Mucosa of rectum (tissue), 2 donors: Measurements from ENCODE around the gene BCL2A1.
A peak's percentile ranks its signal among the peaks of the same experiment; 100 is the strongest.

Experiments used
- H3K27ac ChIP-seq, 2 donors: one replicate each; pipeline ENCODE4 v1.7.0; 2013; ENCODE audit warnings: inconsistent platforms in 2 of 2, low read depth in 2 of 2, low read length in 2 of 2
- H3K27me3 ChIP-seq, 2 donors: one replicate each; pipeline ENCODE4 v1.7.0; 2013; ENCODE audit warnings: low read length in 2 of 2; ENCODE audit not compliant: control insufficient read depth in 2 of 2, insufficient read depth in 2 of 2
- H3K36me3 ChIP-seq, 2 donors: one replicate each; pipeline ENCODE4 v1.7.0; 2013; ENCODE audit warnings: low read length in 2 of 2; ENCODE audit not compliant: control insufficient read depth in 2 of 2, insufficient read depth in 2 of 2
- H3K4me1 ChIP-seq, 2 donors: one replicate each; pipeline ENCODE4 v1.7.0; 2013; ENCODE audit warnings: low read length in 2 of 2, mild to moderate bottlenecking in 1 of 2; ENCODE audit not compliant: control insufficient read depth in 2 of 2, insufficient read depth in 2 of 2
- H3K4me3 ChIP-seq, 2 donors: one replicate each; pipeline ENCODE4 v1.7.0; 2013; ENCODE audit warnings: low read length in 2 of 2
- H3K9ac ChIP-seq, 2 donors: one replicate each; pipeline ENCODE4 v1.7.0; 2013; ENCODE audit warnings: low read length in 2 of 2, low read depth in 1 of 2, mild to moderate bottlenecking in 1 of 2
- H3K9me3 ChIP-seq, 2 donors: one replicate each; pipeline ENCODE4 v1.7.0; 2013; ENCODE audit warnings: low read length in 2 of 2; ENCODE audit not compliant: control insufficient read depth in 2 of 2
- donor health status: healthy.
- donor health status: Normal muscosa, but diverticular disease.

Gene BCL2A1

DNA sequence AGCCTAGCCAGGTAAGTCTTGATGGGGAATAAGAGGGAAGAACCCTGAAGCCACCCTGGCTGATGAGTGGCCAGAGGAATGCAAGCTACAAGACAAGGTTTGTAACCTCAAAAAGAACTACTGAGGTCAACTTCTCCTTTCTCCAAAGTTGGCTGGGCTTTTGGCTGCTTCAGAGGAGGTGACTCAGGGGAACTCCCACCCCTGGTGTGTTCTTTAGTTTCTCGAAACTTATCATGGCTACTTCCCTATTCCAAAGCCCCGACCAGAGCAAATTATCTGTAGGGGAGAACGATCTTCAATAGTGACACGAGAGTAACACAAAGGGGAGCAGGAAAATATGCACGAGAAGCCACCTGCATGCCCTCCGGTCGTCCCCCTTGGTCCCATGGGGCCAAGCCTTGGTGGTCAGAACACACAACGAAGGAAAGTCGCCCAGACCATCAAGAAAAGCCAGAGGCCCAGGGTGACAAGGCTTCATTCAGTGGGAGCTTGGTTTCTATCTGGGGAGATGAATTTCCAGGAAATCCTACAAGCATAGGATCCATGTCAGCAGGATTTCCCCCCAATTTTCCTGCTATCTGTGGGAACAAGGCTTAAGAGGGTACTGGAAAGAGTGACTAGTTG, 6.5 kb upstream of the BCL2A1 start:
- Histone ChIP-seq H3K4me3 (no peak overlapping the region), H3K4me1 (peaks cover 2 to 6% of the 10 kb centered on the region in 2 donors)

DNA sequence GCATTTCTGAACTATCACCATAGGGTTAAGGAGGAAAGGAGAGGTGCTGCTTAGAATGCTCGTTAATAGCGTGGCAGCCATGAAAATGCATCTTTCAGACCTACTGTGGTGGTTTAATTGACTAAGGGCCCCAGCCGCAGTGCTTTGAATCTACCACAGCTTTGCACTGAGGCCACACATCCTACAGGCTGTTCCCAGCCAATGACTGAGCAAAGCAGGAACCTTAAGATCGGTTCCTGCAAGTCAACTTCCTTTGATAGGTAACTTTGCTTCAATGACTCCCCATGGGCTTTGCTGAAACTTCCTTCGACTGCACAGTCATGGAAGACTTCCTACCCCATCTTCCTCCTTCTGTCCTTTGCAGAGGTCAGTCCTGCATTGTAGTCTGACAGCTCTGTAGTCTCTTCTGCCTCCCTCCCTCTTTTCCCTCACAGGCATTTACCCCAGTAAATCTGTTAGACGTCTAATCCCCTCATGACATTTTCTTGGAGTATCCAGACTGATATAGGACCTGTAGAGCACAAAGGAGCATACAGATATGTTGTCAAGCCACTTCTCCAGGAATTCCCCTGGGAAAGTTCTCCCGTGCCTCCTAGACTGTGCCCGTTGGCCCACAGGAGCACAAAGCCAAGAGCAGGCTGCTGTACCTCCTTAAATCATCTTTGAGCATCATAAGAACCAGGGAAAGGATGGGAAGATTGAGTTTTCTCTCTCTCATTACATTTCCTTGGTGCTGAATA, 2.6 kb upstream of the BCL2A1 start:
- Histone ChIP-seq H3K27ac (no peak overlapping the region), H3K27me3 (no peaks in the 10 kb centered on the region), H3K36me3 (no peaks in the 10 kb centered on the region), H3K9ac (no peak overlapping the region), H3K9me3 (no peaks in the 10 kb centered on the region), H3K4me1 (peaks cover 0 to 7% of the 10 kb centered on the region in 2 donors), H3K4me3 (no peak overlapping the region)

More for the DNA sequence above, 6.5 kb upstream of the BCL2A1 start:
- Histone ChIP-seq H3K9me3 (no peaks in the 10 kb centered on the region), H3K36me3 (no peaks in the 10 kb centered on the region), H3K9ac (no peak overlapping the region), H3K27me3 (no peaks in the 10 kb centered on the region), H3K27ac (no peak overlapping the region)

DNA sequence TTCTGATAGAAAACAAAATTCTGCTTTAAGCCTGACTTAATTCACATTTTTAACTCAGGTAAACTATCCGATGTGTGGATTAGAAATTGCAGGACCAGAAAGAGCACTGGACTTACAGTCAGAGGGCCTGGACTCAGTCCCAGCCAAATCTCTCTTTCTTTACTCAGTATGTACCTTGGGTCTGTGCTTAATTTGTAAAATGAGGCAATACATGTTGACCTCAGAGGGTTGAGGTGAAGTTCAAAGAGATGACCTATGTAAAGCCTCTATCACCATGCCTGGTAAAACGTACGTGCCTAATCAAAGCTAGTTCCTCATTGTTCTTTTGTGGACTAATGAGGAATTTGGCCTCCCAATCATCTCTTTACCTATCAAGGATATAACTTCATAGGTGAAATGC, 1.9 kb upstream of the BCL2A1 start:
- no peaks in the 10 kb centered on the region for H3K27me3 ChIP-seq
- H3K4me3 ChIP-seq = no peak overlapping the region
- no peaks in the 10 kb centered on the region for H3K9me3 ChIP-seq
- no peak overlapping the region for H3K9ac ChIP-seq
- peaks cover 0 to 2% of the 10 kb centered on the region in 2 donors for H3K4me1 ChIP-seq
- H3K27ac ChIP-seq = no peak overlapping the region
- no peaks in the 10 kb centered on the region for H3K36me3 ChIP-seq

DNA sequence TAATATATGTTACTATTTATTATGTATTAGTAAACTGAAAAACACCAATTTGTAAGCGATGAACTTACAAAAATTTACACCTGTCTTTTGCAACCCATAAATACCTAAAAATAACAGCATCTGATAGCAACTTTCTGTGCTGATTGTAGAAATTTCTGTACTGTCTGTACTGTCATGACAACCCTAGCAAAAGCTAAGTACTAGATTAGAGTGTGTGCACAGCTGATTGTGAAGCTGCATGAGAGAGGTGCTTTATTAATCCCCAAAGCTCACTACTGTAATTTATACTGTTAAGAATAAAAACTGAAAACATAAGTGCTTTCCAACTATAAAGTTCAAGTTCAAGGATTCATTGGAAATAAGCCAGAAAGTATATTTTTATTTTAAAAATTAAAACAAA, 815 bp downstream of the BCL2A1 start:
- Histone ChIP-seq H3K4me1 (peaks cover 0 to 2% of the 10 kb centered on the region in 2 donors), H3K9ac (peak overlapping the region in 1 of 2 donors; percentile 28), H3K27me3 (no peaks in the 10 kb centered on the region), H3K4me3 (peak overlapping the region in 1 of 2 donors; percentile 62), H3K36me3 (no peaks in the 10 kb centered on the region), H3K9me3 (no peaks in the 10 kb centered on the region), H3K27ac (no peak overlapping the region)

DNA sequence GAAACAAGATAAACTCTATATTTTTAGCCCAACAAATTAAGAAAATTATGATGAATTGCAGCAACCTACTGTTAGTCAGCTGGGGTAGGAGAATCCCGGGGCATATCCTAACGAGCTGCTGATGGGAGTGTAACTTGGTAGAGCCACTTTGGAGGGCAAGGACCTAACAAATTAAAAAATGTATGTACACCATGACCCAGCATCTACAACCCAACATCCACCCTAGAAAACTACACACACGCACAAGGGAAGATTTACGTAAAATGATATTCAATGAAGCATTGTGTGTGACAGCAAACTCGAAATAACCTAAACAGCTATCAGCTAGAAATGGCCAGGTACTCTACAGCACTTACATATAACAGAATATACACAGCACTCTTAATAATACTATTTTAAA, 1.9 kb downstream of the BCL2A1 start:
- H3K9ac ChIP-seq = peak overlapping the region in 1 of 2 donors; percentile 1
- H3K27ac ChIP-seq = no peak overlapping the region
- H3K4me3 ChIP-seq = peak overlapping the region in 1 of 2 donors; percentile 48
- no peaks in the 10 kb centered on the region for H3K9me3 ChIP-seq
- H3K27me3 ChIP-seq = no peaks in the 10 kb centered on the region
- H3K4me1 ChIP-seq = peaks cover 0 to 2% of the 10 kb centered on the region in 2 donors
- no peaks in the 10 kb centered on the region for H3K36me3 ChIP-seq

DNA sequence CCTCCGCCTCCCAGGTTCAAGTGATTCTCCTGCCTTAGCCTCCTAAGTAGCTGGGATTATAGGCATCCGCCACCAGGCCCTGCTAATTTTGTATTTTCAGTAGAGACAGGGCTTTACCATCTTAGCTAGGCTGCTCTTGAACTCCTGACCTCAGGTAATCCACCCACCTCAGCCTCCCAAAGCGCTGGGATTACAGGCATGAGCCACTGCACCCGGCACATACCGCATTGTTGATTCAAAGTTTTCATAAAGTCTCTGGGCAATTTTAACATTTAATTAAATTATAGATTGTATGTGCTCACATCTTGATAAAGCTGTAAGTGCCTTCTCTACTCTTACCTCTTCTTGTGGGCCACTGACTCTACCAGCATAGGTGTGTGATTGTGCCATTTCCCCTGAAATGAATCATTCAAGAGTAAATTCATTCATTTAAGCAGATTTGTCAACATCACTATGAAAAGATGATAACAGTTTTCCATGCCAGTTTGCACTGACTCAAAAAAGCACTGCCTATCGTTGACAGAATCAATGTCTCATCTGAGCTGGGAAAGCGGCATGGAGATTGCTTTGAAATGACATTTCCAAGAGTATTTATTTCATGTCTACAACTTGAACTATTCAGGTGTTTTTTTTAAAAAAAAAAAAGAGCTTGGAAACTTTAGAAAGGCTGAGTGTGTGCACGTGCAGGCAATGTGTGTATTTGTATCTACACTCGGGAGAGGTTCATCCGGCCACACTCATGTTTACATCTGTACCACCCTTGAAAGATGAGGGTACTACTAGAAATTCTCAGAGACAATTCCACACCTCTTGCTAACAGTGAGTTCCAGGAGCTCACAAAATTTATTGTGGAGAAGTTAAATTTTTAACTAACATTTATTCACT, 3.5 kb downstream of the BCL2A1 start:
- H3K9ac ChIP-seq = no peak overlapping the region
- no peaks in the 10 kb centered on the region for H3K27me3 ChIP-seq
- H3K9me3 ChIP-seq = no peaks in the 10 kb centered on the region
- H3K4me3 ChIP-seq = no peak overlapping the region
- peaks cover 0 to 2% of the 10 kb centered on the region in 2 donors for H3K4me1 ChIP-seq
- no peak overlapping the region for H3K27ac ChIP-seq
- H3K36me3 ChIP-seq = no peaks in the 10 kb centered on the region

DNA sequence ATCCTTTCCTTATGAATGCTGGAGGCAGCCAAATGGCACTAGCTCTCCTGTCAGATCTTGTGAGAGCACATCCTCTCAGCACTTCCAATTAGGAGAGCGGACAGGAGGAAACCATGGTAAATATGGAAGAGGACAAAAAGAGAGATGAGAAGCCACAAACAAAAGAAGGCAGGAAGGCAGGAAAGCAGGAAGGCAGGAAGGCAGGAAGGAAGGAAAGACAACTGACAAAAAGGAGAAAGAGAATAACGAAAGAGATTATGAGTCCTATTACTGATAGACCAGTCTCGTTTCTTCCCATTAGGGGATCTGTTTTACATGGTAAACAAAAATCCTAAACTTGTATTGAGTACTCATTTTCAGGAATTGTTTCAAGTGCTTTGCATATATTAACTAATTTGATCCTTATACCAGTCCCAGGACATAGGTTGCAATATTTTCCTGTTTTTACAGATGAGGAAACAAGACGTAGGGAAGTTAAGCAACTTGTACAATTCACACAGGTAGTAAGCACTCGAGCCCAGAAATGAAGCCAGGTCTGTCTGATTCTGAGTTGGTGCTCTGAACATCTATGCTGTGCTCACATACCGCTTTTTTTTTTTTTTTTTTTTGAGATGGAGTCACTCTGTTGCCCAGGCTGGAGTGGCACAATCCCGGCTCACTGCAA, 4.2 kb downstream of the BCL2A1 start:
- Histone ChIP-seq H3K27me3 (no peaks in the 10 kb centered on the region), H3K9me3 (no peaks in the 10 kb centered on the region), H3K4me3 (no peak overlapping the region), H3K9ac (no peak overlapping the region), H3K4me1 (peaks cover 0 to 2% of the 10 kb centered on the region in 2 donors), H3K36me3 (no peaks in the 10 kb centered on the region), H3K27ac (no peak overlapping the region)

DNA sequence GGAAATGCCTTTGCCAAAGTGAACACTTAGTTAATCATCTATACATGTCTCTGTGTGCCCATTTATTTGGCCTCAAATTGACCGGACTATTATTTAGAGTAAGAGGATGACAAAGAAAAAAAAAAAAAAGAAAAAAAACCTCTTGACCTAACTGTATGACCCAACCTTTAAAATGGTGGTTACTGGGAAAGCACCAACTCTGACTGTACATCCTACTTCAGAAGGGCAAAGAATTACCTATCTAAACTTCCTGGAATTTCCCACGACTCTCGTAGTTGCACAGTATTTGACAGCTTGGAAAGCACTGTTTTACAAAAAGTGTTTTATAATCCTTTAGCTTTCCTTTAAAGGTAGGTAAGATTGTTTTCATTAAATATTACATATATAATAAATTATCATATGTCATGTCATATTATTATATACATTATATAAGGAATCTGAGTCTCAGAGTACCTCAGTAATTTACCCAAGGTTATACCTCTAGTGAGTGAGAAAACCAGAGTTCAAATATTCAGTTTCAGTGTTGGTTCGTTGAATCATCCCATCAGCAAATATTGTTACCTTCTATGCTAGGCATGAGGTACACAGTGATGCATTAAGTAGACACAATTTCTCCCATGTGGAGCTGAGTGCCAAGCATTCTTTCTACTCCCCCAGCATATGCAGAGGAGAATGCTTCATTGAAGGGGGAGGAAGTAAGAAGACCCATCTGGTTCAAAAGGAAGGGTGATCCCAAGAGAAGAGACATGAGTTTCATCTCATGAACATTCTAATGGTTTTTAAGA, 5.0 kb downstream of the BCL2A1 start:
- Histone ChIP-seq H3K27me3 (no peaks in the 10 kb centered on the region), H3K36me3 (no peaks in the 10 kb centered on the region), H3K4me3 (no peak overlapping the region), H3K4me1 (no peaks in the 10 kb centered on the region), H3K9me3 (no peaks in the 10 kb centered on the region), H3K9ac (no peak overlapping the region), H3K27ac (no peak overlapping the region)

DNA sequence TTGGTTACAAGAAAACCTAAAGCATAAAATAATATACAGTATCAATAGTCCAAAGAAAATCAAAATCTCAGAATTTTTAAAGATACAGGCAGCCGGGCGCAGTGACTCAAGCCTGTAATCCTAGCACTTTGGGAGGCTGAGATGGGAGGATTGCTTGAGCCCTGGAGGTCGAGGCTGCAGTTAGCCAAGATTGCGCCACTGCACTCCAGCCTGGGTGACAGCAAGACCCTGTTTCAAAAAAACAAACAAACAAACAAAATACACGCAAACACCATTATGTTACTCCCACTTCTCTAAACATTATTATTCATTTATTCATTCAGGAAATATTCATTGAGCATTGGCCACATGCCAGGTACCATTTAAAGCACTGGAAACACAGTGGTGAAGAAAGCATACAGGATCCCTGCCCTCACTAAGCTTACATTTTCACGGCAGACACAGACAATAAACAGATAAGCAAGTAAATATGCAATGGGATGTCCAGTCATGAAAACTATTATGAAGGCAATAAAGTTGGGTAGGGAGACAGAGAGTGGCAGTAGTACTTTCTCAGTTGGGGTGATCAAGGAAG, 6.7 kb downstream of the BCL2A1 start:
- H3K36me3 ChIP-seq = no peaks in the 10 kb centered on the region
- no peak overlapping the region for H3K9ac ChIP-seq
- H3K4me1 ChIP-seq = no peaks in the 10 kb centered on the region
- H3K27ac ChIP-seq = no peak overlapping the region
- no peak overlapping the region for H3K4me3 ChIP-seq
- no peaks in the 10 kb centered on the region for H3K9me3 ChIP-seq
- no peaks in the 10 kb centered on the region for H3K27me3 ChIP-seq
